ENCODE measurements around the gene GUCY1A2.
"Not testable (repeated sequence)": the region's sequence is repeated elsewhere in the genome, so short reads cannot be mapped to it uniquely, and the experiment has no call there.

Gene GUCY1A2

GRCh38 chr11:106840947-106841346 lies 177.3 kb downstream of the GUCY1A2 start:
- no peak for DNase-seq (ENCODE audit: low read depth in 1 of 2, low spot score in 1 of 2)

- DNase-seq (ENCODE audit: low read depth in 1 of 2, low spot score in 1 of 2), result no peak
These were observed 178.1 kb downstream of the GUCY1A2 start for GRCh38 chr11:106840146-106840545.

- DNase-seq (ENCODE audit: low read depth in 1 of 2, low spot score in 1 of 2), result no peak
These were observed 183.7 kb downstream of the GUCY1A2 start for GRCh38 chr11:106834567-106834966.

- DNase-seq (ENCODE audit: low read depth in 1 of 2, low spot score in 1 of 2), result no peak
These were observed 189.3 kb downstream of the GUCY1A2 start for GRCh38 chr11:106828976-106829375.

- DNase-seq (ENCODE audit: low read depth in 1 of 2, low spot score in 1 of 2), result no peak
These were observed 189.7 kb downstream of the GUCY1A2 start for GRCh38 chr11:106828576-106828975.

- no peak for DNase-seq (ENCODE audit: low read depth in 1 of 2, low spot score in 1 of 2)
These were observed 190.6 kb downstream of the GUCY1A2 start for GRCh38 chr11:106827687-106828086.

GRCh38 chr11:106826558-106826957 lies 191.7 kb downstream of the GUCY1A2 start:
- DNase-seq (ENCODE audit: low read depth in 1 of 2, low spot score in 1 of 2), result not testable (repeated sequence)

GRCh38 chr11:106821826-106822225 lies 196.4 kb downstream of the GUCY1A2 start:
- DNase-seq (ENCODE audit: low read depth in 1 of 2, low spot score in 1 of 2), result no peak

GRCh38 chr11:106821291-106821690 lies 197.0 kb downstream of the GUCY1A2 start:
- no peak for DNase-seq (ENCODE audit: low read depth in 1 of 2, low spot score in 1 of 2)

GRCh38 chr11:106818443-106818842 lies 199.8 kb downstream of the GUCY1A2 start:
- no peak for DNase-seq (ENCODE audit: low read depth in 1 of 2, low spot score in 1 of 2)

GRCh38 chr11:106815209-106815608 lies 203.1 kb downstream of the GUCY1A2 start:
- no peak for DNase-seq (ENCODE audit: low read depth in 1 of 2, low spot score in 1 of 2)

- no peak for DNase-seq (ENCODE audit: low read depth in 1 of 2, low spot score in 1 of 2)
These were observed 204.5 kb downstream of the GUCY1A2 start for GRCh38 chr11:106813806-106814205.

- no peak for DNase-seq (ENCODE audit: low read depth in 1 of 2, low spot score in 1 of 2)
These were observed 224.2 kb downstream of the GUCY1A2 start for GRCh38 chr11:106794058-106794457.

- DNase-seq (ENCODE audit: low read depth in 1 of 2, low spot score in 1 of 2), result no peak
These were observed 228.9 kb downstream of the GUCY1A2 start for GRCh38 chr11:106789406-106789805.

- DNase-seq (ENCODE audit: low read depth in 1 of 2, low spot score in 1 of 2), result no peak
These were observed 230.8 kb downstream of the GUCY1A2 start for GRCh38 chr11:106787454-106787853.

- no peak for DNase-seq (ENCODE audit: low read depth in 1 of 2, low spot score in 1 of 2)
These were observed 232.2 kb downstream of the GUCY1A2 start for GRCh38 chr11:106785913-106786650.

GRCh38 chr11:106777302-106777701 lies 241.0 kb downstream of the GUCY1A2 start:
- not testable (repeated sequence) for DNase-seq (ENCODE audit: low read depth in 1 of 2, low spot score in 1 of 2)

GRCh38 chr11:106770489-106771085 lies 247.7 kb downstream of the GUCY1A2 start:
- DNase-seq (ENCODE audit: low read depth in 1 of 2, low spot score in 1 of 2), result no peak

- DNase-seq (ENCODE audit: low read depth in 1 of 2, low spot score in 1 of 2), result no peak
These were observed 252.6 kb downstream of the GUCY1A2 start for GRCh38 chr11:106765469-106766258.

- DNase-seq (ENCODE audit: low read depth in 1 of 2, low spot score in 1 of 2), result no peak
These were observed 254.8 kb downstream of the GUCY1A2 start for GRCh38 chr11:106763501-106763900.

GRCh38 chr11:106761745-106762144 lies 256.5 kb downstream of the GUCY1A2 start:
- DNase-seq (ENCODE audit: low read depth in 1 of 2, low spot score in 1 of 2), result no peak

- no peak for DNase-seq (ENCODE audit: low read depth in 1 of 2, low spot score in 1 of 2)
These were observed 257.0 kb downstream of the GUCY1A2 start for GRCh38 chr11:106761240-106761639.

Measured in stimulated activated CD4-positive, alpha-beta T cell treated with anti-CD3 and anti-CD28 coated beads, Interleukin-15, amount 100 ng/mL, for 1 hour (primary cell).